ENCODE measurements around the gene STX1B. TPM values are rescaled to one million over a fixed set of nuclear protein-coding genes. Genes with fewer than 3 reads are reported as not detected.

Gene STX1B
- total RNA-seq, 4 donors from 2014 or later, result 0.34 to 0.40 TPM; not detected in 2

- intact Hi-C loops (cut with DNase I), result no loop called here
- 89 to 90% methylated on average over 4 of the region's 4 CpGs for WGBS, 2 donors
- Histone ChIP-seq H3K9me3 (no peaks in the 10 kb centered on the region), H3K27ac (no peak overlapping the region), H3K27me3 (no peaks in the 10 kb centered on the region), H3K4me3 (replicated peaks in 1 of 3) (no peak overlapping the region), H3K36me3 (peaks cover 17 to 27% of the 10 kb centered on the region in 2 donors), H3K4me1 (no peaks in the 10 kb centered on the region)
- no peak for TF ChIP-seq POLR2A (IDR thresholded peaks at IDR 0.05)
- TF ChIP-seq CTCF (IDR thresholded peaks at IDR 0.05), result no peak
- DNase-seq, result no peak
Observed at GRCh38 chr16:31043898-31044481, 33.6 kb upstream of the STX1B start.

DNA sequence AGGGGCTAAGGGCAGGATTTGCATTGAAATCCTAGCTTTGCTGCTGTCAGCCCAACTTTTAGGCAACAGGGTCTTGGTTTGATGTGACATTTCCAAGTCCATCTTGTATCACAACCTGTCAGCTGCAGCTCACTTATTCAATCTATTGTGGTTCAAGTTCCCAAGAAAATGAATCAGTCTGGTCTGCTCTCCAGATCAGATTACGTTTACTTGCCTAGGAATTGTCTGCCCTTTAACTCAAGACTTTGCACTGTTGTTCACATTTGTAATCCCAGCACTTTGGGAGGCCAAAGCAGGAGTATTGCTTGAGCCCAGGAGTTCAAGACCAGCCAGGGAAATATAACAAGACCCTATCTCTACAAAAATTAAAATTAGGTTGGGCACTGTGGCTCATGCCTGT is 32.9 kb upstream of the STX1B start:
- Histone ChIP-seq H3K27me3 (no peaks in the 10 kb centered on the region), H3K36me3 (peaks cover 23 to 34% of the 10 kb centered on the region in 2 donors), H3K27ac (no peak overlapping the region), H3K4me1 (no peaks in the 10 kb centered on the region), H3K4me3 (replicated peaks in 1 of 3) (no peak overlapping the region), H3K9me3 (no peaks in the 10 kb centered on the region)
- 92 to 100% methylated on average over 1 of the region's 1 CpG for WGBS, 2 donors
- intact Hi-C loops (cut with DNase I), result no loop called here
- DNase-seq, result no peak
- TF ChIP-seq CTCF (IDR thresholded peaks at IDR 0.05) (no peak), POLR2A (IDR thresholded peaks at IDR 0.05) (no peak)

- Histone ChIP-seq H3K4me1 (no peaks in the 10 kb centered on the region), H3K27me3 (no peaks in the 10 kb centered on the region), H3K9me3 (no peaks in the 10 kb centered on the region), H3K36me3 (peaks cover 28 to 39% of the 10 kb centered on the region in 2 donors), H3K4me3 (replicated peaks in 1 of 3) (no peak overlapping the region), H3K27ac (no peak overlapping the region)
- TF ChIP-seq POLR2A (IDR thresholded peaks at IDR 0.05) (no peak), CTCF (IDR thresholded peaks at IDR 0.05) (no peak)
- no peak for DNase-seq
- 91 to 97% methylated on average over 8 to 9 of the region's 10 CpGs for WGBS, 2 donors
- intact Hi-C loops (cut with DNase I), result no loop called here
Observed at GRCh38 chr16:31042866-31043265, 32.4 kb upstream of the STX1B start.

GRCh38 chr16:31038993-31039392 is 28.6 kb upstream of the STX1B start:
- Histone ChIP-seq H3K36me3 (peaks cover 31 to 41% of the 10 kb centered on the region in 2 donors), H3K4me3 (replicated peaks in 1 of 3) (no peak overlapping the region), H3K9me3 (no peaks in the 10 kb centered on the region), H3K4me1 (peaks cover 4 to 6% of the 10 kb centered on the region in 2 donors), H3K27me3 (no peaks in the 10 kb centered on the region), H3K27ac (no peak overlapping the region)
- intact Hi-C loops (cut with DNase I), result no loop called here
- no peak for TF ChIP-seq CTCF (IDR thresholded peaks at IDR 0.05)
- no peak for TF ChIP-seq POLR2A (IDR thresholded peaks at IDR 0.05)
- DNase-seq, result no peak
- WGBS, 2 donors, result 100% methylated on average over 2 of the region's 2 CpGs

- no peaks in the 10 kb centered on the region for H3K27me3 ChIP-seq
- TF ChIP-seq CTCF (IDR thresholded peaks at IDR 0.05), result no peak
- no peak for TF ChIP-seq POLR2A (IDR thresholded peaks at IDR 0.05)
- DNase-seq, result no peak
- peaks cover 11 to 12% of the 10 kb centered on the region in 2 donors for H3K4me1 ChIP-seq
- no peak overlapping the region for H3K4me3 ChIP-seq (replicated peaks in 1 of 3)
- no peaks in the 10 kb centered on the region for H3K9me3 ChIP-seq
- H3K36me3 ChIP-seq, result peaks cover 28 to 31% of the 10 kb centered on the region in 2 donors
- intact Hi-C loops (cut with DNase I), result no loop called here
- H3K27ac ChIP-seq, result no peak overlapping the region
- 64 to 82% methylated on average over 2 of the region's 2 CpGs for WGBS, 2 donors
Observed at GRCh38 chr16:31036691-31037090, 26.3 kb upstream of the STX1B start.
